K562 (cell line): ENCODE measurements around the gene BCR. TPM values are rescaled to one million over a fixed set of nuclear protein-coding genes. Genes with fewer than 3 reads are reported as not detected.

Experiments used
- ATAC-seq: fragments of 200-7000 bp; cut with Tn5 transposase; 3 replicates; pipeline ENCODE4 v1.9.1; 2020; ENCODE audit warnings: moderate library complexity
- BruUV-seq: library from RNA; stranded (reverse); fragments of 400-500 nt; replicated peaks from 2 replicates; lab custom pipeline; 2021; lab: Mats Ljungman, UMichigan
- CTCF ChIA-PET: fragments of 300-600 bp; formaldehyde crosslinking; extraction: SDS; loops from one replicate; lab custom pipeline; 2021; ENCODE audit warnings: low intra/inter-chr PET ratio; lab: Yijun Ruan, JAX
- POLR2A ChIA-PET: fragments of 300-600, 350-650 bp; sonication (Branson Sonifier 250); formaldehyde crosslinking; extraction: SDS; loops from one replicate; lab custom pipeline; 2021; ENCODE audit warnings: antibody characterized with exemption, inconsistent platforms; lab: Yijun Ruan, JAX
- DNase-seq, 4 experiments: peaks; one replicate each; pipeline versions ENCODE4 v3.0.0 to v3.0.0-alpha.2; 2011 to 2018; ENCODE audit warnings: low spot score in 3 of 4, mixed read lengths in 3 of 4; ENCODE audit errors: extremely low read depth in 1 of 4
- FAIRE-seq: peaks from 2 replicates; lab custom pipeline; 2011; peaks lifted over from hg19 to GRCh38; lab: Jason Lieb, UNC
- H2AFZ ChIP-seq: 2 replicates; pipeline ENCODE4 v1.6.0; 2011; ENCODE audit warnings: low read depth, low read length, control low read depth, inconsistent platforms
- H3K27ac ChIP-seq: fragments of 200-600 bp; 3 replicates; pipeline ENCODE4 v1.8.0; 2011; ENCODE audit warnings: low read depth, mild to moderate bottlenecking, control low read depth, inconsistent platforms, low read length, moderate library complexity, mixed read lengths; ENCODE audit errors: extremely low read depth
- H3K27me3 ChIP-seq, 2 experiments: fragments of 300-600 bp in 1 of 2; 2 replicates in 1 of 2; 3 replicates in 1 of 2; pipeline versions ENCODE4 v1.6.0 to v1.8.0; 2011; ENCODE audit warnings: inconsistent platforms in 2 of 2, low read length in 2 of 2, mild to moderate bottlenecking in 1 of 2, mixed read lengths in 1 of 2, moderate library complexity in 1 of 2; ENCODE audit not compliant: control insufficient read depth in 2 of 2, insufficient read depth in 2 of 2
- H3K36me3 ChIP-seq: fragments of 300-600 bp; 3 replicates; pipeline ENCODE4 v1.8.0; 2011; ENCODE audit warnings: mild to moderate bottlenecking, low read length, inconsistent platforms; ENCODE audit not compliant: control insufficient read depth, insufficient read depth
- H3K4me1 ChIP-seq, 2 experiments: fragments of 200-600 bp in 1 of 2; replicated peaks in 1 of 2; 2 replicates in 1 of 2; 3 replicates in 1 of 2; pipeline versions ENCODE4 v1.5.1 to v1.8.0; 2011; ENCODE audit warnings: inconsistent platforms in 2 of 2, low read length in 2 of 2, mild to moderate bottlenecking in 1 of 2, mixed read lengths in 1 of 2, moderate library complexity in 1 of 2; ENCODE audit not compliant: control insufficient read depth in 2 of 2, insufficient read depth in 2 of 2
- H3K4me2 ChIP-seq: 2 replicates; pipeline ENCODE4 v1.6.1; 2011; ENCODE audit warnings: low read length, control low read depth, inconsistent platforms, mixed read lengths; ENCODE audit not compliant: insufficient read depth
- H3K4me3 ChIP-seq: fragments of 200-600 bp; sonication (generic), shearing (Covaris generic); 2 replicates; pipeline ENCODE4 v1.5.1; 2016; ENCODE audit warnings: control low read depth, inconsistent platforms
- H3K79me2 ChIP-seq: fragments of 200-600 bp; 3 replicates; pipeline ENCODE4 v1.8.0; 2011; ENCODE audit warnings: low read length, inconsistent platforms; ENCODE audit not compliant: control insufficient read depth, insufficient read depth
- H3K9ac ChIP-seq, 2 experiments: 2 replicates each; pipeline versions ENCODE4 v1.6.0 to v1.6.1; 2011; ENCODE audit warnings: low read depth in 2 of 2, low read length in 2 of 2, control low read depth in 1 of 2, inconsistent platforms in 1 of 2, mild to moderate bottlenecking in 1 of 2, mixed read lengths in 1 of 2; ENCODE audit not compliant: insufficient read depth in 1 of 2
- H3K9me1 ChIP-seq: one replicate; pipeline ENCODE4 v1.6.0; 2011; ENCODE audit warnings: inconsistent platforms, mild to moderate bottlenecking, low read length, moderate library complexity; ENCODE audit not compliant: control insufficient read depth, insufficient read depth
- H3K9me3 ChIP-seq: replicated peaks from 2 replicates; pipeline ENCODE4 v1.5.1; 2011; ENCODE audit warnings: low read depth, low read length, inconsistent platforms; ENCODE audit not compliant: control insufficient read depth, insufficient read depth
- H4K20me1 ChIP-seq: replicated peaks from 2 replicates; pipeline ENCODE4 v1.6.1; 2011; ENCODE audit warnings: low read length, inconsistent platforms, mixed read lengths; ENCODE audit not compliant: control insufficient read depth, insufficient read depth
- GATAD2A ChIP-seq: fragments of 450-650 bp; IDR thresholded peaks from 2 replicates; pipeline ENCODE4 v1.6.1; 2017
- PRMT5 ChIP-seq: sonication (generic); formaldehyde crosslinking; IDR thresholded peaks from 2 replicates; pipeline ENCODE4 v1.5.0; 2020; ENCODE audit warnings: missing genetic modification reagents
- WGBS: fragments of 100-300 bp; shearing (Covaris generic); methylation state at CpG from one replicate; pipeline ENCODE4 v1.1.6; 2016; ENCODE audit warnings: low coverage, mixed read lengths; ENCODE audit not compliant: insufficient coverage; ENCODE audit errors: missing lambda C conversion rate; 5-methylcytosine and 5-hydroxymethylcytosine counted together
- in situ Hi-C: fragments of 300-500 bp; cut with MboI; formaldehyde crosslinking; loops from 4 replicates; pipeline ENCODE4 v1.15.0; 2018; ENCODE audit warnings: inconsistent platforms, mixed read lengths
- intact Hi-C: fragments of 100-400 bp; cut with micrococcal nuclease; formaldehyde crosslinking; loops from 2 replicates; pipeline ENCODE4 v1.14.2; 2022
- polyA plus RNA-seq, 8 experiments: library from polyadenylated mRNA; depleted of rRNA in 4 of 8; stranded (reverse) in 5 of 8; unstranded in 3 of 8; fragments of >200 nt; fragmentation: Nextera tagmentation in 2 of 8; fragmentation: Illumina TruSeq in 1 of 8; extraction: Ambion mirVana in 2 of 8; extraction: Trizol in 1 of 8; gene quantifications; 2 replicates each; pipeline versions ENCODE4 v1.2.1 to v1.2.3, GENCODE V29; 2011 to 2014; ENCODE audit warnings: inconsistent platforms in 1 of 8, missing spikeins in 1 of 8
- total RNA-seq, 7 experiments: library from RNA; depleted of rRNA in 6 of 7; stranded (reverse); fragments of >200 nt in 6 of 7; fragmentation: Illumina TruSeq in 2 of 7; extraction: Trizol in 2 of 7; gene quantifications; 2 replicates each; pipeline versions ENCODE4 v1.2.1 to v1.2.3, GENCODE V29; 2011 to 2021; ENCODE audit warnings: low replicate concordance in 1 of 7
- TF ChIP-seq, protein P1 (sequence below): fragments of 250-450 bp; sonication (Bioruptor Pico); IDR thresholded peaks from 2 replicates; pipeline ENCODE4 v1.4.0; 2020
- TF ChIP-seq, protein P2 (sequence below): sonication (generic); formaldehyde crosslinking; IDR thresholded peaks from 2 replicates; pipeline ENCODE4 v1.8.1; 2023; ENCODE audit warnings: mild to moderate bottlenecking, missing genetic modification reagents, moderate library complexity

The BCR gene
- total and polyA plus RNA-seq, 9 of the 15 experiments (the other 6 are each of a cell fraction or from before 2014, with no cell fraction given): 0.41 to 150 (median 45.6) TPM

DNA sequence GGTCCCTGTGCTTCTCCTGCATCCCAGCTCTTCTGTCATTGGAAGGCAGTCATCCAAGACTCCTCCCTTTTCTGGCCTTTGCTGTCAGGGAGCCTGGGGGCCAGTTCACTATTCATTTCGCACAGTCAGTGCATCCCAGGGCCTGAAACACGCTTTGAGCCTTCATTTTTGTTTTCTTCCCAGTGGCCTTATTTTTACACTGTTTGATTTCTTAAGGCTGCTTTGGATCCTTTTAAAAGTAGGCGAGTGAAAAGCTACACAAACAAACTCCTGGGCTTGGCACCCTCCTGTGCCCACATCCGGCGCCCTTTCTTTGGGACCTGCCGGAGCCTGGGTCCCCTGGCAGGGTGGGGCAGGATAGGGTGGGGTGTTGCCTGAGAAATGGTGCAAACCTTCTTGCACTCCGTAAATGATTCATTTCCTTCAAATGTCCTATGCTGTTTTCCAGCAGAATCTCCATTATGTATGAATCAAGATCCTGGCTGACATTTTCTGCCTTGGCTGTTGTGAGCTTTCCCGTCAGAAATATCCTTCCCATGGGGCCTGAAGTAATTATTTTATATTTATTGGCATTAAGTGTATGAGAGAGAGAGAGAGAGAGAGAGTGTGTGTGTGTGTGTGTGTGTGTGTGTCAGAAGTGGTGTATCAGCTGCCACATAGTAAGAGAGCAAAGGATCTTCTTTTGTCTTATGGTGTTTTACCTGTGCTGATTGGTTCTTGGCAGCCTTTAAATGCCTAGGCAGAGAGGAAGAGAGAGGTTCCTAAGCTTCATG lies 45.6 kb downstream of the BCR start:
- Histone ChIP-seq H3K27ac (no peak overlapping the region), H2AFZ (no peak overlapping the region), H3K79me2 (peaks cover 98% of the 10 kb centered on the region), H4K20me1 (peaks cover 49% of the 10 kb centered on the region), H3K27me3 (no peaks in the 10 kb centered on the region), H3K36me3 (peaks cover 13% of the 10 kb centered on the region; the same call in 2 of the 3 replicates), H3K9me1 (peaks cover 32% of the 10 kb centered on the region), H3K4me2 (no peak overlapping the region), H3K4me3 (no peak overlapping the region), H3K9me3 (no peaks in the 10 kb centered on the region), H3K9ac (peak overlapping the region in 1 of 2 experiments; percentile 10; a peak in 1 of 4 replicates), H3K4me1 (peaks cover 48 to 50% of the 10 kb centered on the region in 2 experiments)
- ATAC-seq: no peak
- FAIRE-seq: no peak
- POLR2A ChIA-PET: interaction anchor here (1.0 to 86.5 kb wide), 8 partner anchors 22 to 113 kb away, joined by 3 to 3476 read pairs (median 9); partner anchors contain the start of genes BCR and RAB36
- no TSS peak for BruUV-seq
- CTCF ChIA-PET: no interaction called here
- TF ChIP-seq, protein P1, sequence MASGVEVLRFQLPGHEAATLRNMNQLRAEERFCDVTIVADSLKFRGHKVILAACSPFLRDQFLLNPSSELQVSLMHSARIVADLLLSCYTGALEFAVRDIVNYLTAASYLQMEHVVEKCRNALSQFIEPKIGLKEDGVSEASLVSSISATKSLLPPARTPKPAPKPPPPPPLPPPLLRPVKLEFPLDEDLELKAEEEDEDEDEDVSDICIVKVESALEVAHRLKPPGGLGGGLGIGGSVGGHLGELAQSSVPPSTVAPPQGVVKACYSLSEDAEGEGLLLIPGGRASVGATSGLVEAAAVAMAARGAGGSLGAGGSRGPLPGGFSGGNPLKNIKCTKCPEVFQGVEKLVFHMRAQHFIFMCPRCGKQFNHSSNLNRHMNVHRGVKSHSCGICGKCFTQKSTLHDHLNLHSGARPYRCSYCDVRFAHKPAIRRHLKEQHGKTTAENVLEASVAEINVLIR (CRISPR knock-in tag): no peak
- TF ChIP-seq, protein P2, sequence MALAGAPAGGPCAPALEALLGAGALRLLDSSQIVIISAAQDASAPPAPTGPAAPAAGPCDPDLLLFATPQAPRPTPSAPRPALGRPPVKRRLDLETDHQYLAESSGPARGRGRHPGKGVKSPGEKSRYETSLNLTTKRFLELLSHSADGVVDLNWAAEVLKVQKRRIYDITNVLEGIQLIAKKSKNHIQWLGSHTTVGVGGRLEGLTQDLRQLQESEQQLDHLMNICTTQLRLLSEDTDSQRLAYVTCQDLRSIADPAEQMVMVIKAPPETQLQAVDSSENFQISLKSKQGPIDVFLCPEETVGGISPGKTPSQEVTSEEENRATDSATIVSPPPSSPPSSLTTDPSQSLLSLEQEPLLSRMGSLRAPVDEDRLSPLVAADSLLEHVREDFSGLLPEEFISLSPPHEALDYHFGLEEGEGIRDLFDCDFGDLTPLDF (CRISPR knock-in tag): 0 out of 2 replicates have a peak, but pooled peaks have one; percentile 44
- TF ChIP-seq GATAD2A (no peak), PRMT5 (CRISPR knock-in tag) (no peak)
- in situ Hi-C loops: no loop called here
- peak in 3 of 4 experiments; percentile 59 to 72 (median 59) for DNase-seq
- 91% methylated on average over 8 of the region's 8 CpGs for WGBS
- intact Hi-C loops: loop anchor here (2.0 kb wide), 2 partner anchors 15 to 23 kb away; no protein-coding TSS in a partner anchor
